C1 segment of cervical spinal cord (tissue), 14 donors: Measurements from ENCODE around the gene DCAF12L1.

Source experiments
- DNase-seq, 14 donors: peaks; one replicate each; lab custom pipeline; 2025; lab: John Stamatoyannopoulos, UW

The DCAF12L1 gene

DNA sequence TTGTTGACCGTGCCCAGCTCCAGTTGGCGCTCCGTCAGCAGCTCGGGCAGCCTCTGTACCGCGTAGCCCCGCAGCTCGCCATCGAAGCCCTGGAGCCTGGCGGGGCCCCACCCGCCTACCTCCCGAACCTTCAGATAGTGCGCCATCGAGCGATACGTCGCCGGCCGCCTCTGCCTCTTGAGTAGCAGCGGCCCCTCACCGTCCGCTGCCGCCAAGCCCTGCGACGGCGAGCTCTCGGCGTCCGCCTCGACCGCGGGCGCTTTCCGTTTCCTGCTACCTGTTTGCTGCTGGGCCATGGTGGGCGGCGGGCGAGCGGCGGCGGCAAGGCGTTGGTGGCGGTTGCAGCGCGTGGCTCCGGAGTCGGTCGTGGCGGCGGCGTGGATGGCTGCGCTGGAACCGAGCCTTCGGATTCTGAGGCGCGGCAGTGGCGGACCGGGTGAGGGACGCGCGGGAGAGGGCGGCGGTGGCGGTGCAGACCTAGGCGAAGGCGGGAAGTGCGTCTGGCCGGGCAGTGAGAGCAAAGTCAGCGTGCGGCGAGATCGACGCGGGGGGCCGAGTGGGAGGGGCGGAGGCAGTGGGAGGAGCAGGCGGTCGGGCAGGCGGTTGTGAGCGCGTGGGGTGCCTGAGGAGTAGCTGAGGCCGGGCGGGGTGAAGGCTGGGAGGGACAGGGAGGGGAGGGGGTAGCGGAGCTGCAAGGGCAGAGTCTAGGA is at the start of gene DCAF12L1:
DCAF12L1 (minus strand) TSS at position 502 of the 710 bp plus-strand sequence; CDS start at position 296, 206 bp downstream.
- DNase-seq, result no peak

DNA sequence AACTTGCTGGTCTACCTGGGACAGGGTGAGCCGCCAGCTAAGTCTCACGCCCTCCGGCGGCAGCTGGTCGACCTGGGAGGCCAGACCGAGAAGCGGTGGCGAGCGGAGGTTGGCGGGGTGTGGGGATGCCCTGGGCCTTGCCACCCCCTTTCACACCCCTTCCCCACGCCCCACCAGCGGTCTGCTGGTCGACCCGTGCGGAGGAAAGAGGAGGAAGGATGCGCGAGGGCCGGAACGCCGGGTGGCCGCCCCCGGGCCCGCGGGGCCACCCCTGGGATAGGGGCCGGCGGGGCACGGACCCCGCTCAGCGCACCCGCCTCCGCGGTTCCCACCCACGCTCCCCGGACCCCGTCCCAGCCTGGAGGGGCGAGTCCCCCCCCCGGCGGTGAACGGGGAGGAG is 28.3 kb upstream of the DCAF12L1 start:
- no peak for DNase-seq

DNA sequence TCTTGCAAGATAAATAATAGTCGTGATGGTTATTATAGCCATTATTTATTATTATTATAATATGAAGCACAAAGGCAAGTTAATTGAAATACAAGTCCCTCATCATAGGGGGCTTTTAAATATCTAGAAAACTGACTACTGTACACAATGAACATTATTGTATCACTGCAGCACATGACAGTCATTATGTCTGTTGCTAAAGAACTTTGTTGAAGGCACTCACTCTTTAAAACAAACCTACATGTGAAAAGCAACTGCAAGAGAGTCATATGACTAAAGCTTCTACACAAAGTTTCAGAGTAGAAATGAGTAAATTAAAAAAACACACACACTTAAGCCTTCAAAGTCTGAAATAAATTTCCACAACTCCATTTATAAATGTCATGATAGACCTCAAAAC is 23.3 kb upstream of the DCAF12L1 start:
- no peak for DNase-seq

DNA sequence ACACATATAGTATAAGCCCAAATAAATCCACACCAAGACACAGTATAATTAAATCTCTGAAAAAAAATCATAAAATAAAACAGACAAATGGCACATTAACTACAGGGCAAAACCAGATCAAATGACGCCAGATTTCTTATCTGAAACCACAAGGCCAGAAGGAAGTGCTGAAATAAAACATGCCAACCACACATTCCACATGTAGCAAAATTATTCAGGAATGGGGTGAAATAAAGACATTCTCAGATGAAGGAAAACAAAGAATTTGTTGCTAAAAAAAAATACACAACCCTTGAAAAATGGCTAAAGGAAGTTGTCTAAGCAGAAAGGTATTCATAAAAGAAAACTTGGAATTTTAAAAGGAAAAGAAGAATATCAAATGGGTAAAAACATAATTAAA is 4.5 kb upstream of the DCAF12L1 start:
- no peak for DNase-seq

DNA sequence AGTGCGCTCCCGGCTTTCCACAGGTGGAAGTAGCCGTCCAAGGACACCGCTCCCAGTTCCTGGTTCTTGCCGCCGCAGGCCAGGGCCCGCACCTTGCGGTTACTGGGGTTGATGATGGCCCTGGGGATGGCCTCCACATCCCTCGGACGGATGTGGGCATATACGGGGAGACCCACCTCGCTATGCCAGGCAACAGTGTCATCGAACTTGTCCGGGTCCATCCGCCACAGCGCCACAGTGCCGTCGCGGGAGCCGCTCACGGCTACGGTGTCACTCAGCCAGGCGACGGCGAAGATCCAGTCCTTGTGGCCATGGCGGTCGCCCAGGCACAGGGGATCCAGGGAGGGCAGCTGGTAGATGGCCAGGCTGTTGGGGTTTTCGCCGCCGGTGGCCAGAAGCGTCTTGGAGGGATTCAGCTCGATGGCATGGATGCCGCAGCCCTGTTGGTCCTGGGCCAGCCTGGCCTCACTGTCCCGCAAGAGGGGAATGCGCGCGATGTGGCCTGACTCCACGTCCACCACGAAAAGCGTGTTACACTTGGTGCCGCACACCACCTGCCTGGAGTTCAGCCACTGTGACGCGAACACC is 795 bp downstream of the DCAF12L1 start:
- no peak for DNase-seq

DNA sequence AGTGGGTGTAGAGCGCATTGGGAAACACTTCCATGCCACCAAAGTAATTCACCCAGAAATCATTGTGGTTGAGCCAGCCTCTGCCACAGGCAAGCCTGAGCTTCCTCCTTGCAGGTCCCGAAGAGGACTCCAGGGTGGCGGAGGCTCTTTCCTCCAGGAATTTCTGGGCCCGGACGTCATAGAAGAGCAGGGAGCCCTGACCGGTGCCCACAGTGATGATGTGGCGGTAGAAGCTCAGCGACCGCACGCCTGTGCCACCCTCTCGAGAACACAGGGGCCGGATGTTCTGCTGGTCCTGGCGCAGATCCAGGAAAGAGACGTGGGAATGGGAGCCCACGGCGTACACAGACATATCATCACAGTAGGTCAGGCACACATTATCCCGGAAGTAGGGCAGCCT is 1.3 kb downstream of the DCAF12L1 start:
- no peak for DNase-seq

DNA sequence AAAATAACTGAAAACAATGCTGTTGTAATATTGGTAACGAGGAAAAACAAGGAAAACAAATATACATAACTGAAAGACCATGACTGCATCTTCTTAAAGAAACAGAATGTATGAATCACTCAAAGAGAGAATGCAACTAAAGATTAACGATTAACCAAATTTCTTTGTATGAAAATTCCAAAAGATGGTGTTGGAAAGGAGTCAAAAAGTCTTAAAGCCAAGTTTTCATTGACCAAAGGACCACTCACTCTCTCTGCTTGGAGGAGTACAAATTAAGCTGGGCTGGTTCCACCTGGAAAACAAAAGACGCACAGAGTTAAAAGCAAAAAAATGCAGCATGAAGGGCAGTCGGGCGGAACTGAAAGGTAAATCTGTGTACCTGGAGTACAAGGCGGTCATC is 1.8 kb downstream of the DCAF12L1 start:
- DNase-seq, result no peak

DNA sequence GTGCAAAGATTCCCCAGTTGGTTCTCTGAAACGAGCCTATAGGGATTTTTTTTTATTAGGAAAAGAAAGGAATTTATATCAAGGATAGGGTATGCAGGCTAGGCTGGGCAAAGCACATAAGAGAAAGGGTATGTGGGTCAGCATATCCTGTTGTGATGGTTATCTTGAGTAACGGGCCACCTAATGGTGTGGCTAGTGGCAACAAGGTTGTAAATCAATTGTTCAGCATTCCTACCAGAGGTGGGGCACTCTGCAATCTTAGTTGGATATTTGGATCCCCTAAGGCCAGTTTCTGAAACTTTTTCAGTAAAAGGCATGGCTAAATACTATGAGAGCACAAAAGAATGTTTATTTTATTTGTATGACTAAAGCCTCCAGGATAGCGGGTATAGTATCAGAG is 42.7 kb downstream of the DCAF12L1 start:
- DNase-seq, result no peak
